NCI-H526 treated with DMSO at 0.1 percent for 48 hours (cell line): Measurements from ENCODE around the gene SCUBE1.

ENCODE experiments used
- DNase-seq: peaks from one replicate; lab custom pipeline; 2025; lab: John Stamatoyannopoulos, UW

The SCUBE1 gene

DNA sequence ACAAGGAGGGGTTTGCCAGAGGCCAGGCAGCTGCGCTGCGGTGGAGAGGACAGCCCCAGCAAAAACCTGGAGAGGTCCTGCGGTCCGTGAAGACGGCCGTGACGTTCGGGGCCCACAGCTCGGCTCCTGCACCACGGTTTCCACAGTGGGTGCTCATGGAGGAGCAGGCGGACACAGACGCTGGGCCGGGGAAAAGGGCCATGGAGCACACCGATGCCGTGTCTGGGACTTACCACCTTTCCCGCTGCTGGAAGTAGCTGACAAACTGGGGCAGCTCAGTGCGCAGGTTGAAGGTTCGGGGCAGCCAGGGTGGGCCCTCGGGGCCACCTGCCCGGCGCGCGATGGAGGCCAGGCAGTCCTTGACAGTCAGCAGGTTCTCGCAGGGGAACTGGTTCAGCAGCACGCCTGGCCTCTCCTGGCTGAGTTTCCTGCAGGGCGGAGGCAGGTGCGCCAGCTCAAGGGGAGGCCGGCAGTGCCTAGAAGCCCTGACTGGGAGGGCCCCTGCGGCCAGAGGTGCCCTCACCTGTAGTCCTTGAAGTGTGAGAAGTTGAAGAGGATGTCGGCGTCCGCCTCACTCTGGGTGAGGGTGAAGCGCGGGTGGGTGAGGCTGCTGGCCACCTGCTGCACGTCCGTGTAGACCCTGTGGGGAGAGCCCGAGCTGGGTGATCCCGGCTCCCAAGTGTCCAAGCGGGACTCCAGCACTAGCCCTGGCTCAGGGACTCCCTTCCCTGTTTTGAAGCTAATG lies 169.0 kb downstream of the SCUBE1 start:
- no peak for DNase-seq

GRCh38 chr22:43173566-43173965 lies 169.6 kb downstream of the SCUBE1 start:
- DNase-seq = no peak

DNA sequence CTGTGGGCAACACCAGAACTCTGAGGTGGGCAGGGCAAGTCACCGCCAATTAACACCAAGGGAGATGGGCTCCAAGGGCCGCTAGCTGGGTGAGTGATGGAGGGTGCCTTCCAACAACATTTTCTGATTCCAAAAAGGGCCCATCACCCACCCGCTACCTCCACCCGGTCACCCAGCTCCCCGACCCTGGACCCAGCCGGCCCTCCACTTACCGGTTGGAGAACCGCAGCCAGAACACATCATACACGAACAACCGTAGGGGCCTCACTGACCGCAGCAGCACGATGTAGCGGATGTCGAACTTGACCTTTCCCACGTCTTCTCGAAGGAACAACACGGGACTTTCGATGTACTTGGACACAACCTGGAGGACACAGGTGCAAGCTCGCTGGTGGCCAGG lies 171.0 kb downstream of the SCUBE1 start:
- no peak for DNase-seq

DNA sequence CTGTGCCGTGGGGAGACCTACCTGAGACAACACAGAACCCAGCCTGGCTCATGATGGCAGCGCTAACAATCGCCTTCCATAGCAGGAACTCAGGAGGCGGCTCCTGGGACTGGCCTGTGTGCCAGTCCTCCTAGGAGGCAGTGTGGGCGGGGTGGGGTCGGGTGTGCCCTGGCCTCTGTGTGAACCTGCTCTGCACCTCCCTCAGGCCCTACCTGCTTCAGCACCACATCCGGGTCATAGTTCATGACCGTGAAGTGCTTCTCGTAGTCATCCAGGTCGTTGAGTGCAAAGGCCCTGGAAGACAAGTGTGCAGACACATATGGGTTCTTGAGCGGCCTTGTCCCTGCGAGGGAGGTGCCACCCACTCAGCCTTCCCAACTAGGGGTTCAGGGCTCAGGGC lies 171.6 kb downstream of the SCUBE1 start:
- no peak for DNase-seq

GRCh38 chr22:43171019-43171491 lies 172.1 kb downstream of the SCUBE1 start:
- DNase-seq = no peak

GRCh38 chr22:43170131-43170480 lies 173.1 kb downstream of the SCUBE1 start:
- no peak for DNase-seq

- no peak for DNase-seq
These were observed 173.7 kb downstream of the SCUBE1 start for GRCh38 chr22:43169310-43170130.

DNA sequence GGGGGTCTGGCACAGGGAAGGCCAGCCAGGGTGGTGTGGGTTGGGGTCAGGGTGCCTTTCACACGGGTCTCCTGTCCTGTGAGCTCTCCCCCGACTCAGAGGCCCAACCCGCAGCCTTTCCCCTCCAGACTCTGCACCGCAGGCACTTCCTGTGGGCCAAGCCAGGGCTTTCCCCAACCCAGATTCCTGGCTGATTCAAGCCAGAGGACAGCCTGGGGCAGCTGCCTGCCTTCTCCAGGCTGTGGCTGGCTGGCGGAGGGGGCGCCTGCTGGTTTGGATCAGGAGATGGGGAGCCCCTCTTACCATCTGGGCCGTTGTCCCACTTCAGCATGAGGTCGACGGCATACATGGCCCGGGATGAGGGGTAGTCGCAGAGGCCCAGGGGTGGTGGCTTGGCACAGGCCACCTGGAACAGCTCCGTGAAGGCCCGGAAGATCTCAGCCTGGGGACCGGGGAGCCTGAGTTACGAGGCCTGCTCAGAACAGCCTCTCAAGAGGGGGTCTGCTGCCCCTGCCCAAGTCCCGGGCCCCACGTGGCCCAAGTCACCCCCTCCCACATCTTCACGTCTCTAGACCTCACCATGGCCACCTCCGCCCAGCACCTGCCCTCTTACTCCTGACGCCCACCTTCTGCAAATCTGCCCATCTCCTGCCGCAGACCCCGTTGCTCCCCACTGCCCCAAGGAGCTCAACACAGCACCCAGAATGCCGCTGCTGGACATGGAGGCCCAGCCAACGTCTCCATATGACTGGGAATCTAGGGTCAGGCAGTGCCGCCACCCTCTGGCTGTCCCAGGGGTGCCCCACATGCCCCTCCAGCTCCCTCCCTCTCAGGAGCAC lies 174.5 kb downstream of the SCUBE1 start:
- DNase-seq = no peak

GRCh38 chr22:43167001-43167589 lies 176.1 kb downstream of the SCUBE1 start:
- DNase-seq = no peak

- no peak for DNase-seq
These were observed 176.8 kb downstream of the SCUBE1 start for GRCh38 chr22:43166132-43166930.

- no peak for DNase-seq
These were observed 178.5 kb downstream of the SCUBE1 start for GRCh38 chr22:43164636-43165035.

DNA sequence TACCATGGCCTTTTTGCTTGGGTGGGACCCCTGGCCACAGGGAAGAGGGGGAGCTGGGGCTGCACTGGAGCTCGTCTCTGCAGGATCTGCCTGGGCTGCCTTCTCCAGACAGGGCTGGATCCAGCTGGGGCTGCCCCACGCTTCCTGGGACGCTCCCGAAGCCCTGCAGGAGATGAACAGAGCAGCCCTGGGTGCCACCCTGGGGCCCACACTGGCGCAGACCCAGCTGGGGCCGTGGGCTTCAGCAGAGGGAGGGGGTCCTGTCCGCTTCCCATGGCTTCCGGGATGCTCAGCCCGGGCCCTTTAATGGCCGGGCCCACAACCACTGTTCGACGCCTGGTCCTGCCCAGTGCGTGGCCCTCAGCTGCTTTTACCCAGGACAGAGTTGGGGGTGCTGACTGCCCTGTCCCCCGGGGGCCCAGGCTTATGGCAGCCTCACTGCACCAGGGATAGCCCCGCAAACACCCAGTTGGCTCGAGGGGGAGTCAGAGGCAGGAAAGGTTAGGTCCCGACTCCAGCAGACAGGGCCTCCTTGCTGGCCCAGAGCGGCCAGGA lies 179.9 kb downstream of the SCUBE1 start:
- no peak for DNase-seq

DNA sequence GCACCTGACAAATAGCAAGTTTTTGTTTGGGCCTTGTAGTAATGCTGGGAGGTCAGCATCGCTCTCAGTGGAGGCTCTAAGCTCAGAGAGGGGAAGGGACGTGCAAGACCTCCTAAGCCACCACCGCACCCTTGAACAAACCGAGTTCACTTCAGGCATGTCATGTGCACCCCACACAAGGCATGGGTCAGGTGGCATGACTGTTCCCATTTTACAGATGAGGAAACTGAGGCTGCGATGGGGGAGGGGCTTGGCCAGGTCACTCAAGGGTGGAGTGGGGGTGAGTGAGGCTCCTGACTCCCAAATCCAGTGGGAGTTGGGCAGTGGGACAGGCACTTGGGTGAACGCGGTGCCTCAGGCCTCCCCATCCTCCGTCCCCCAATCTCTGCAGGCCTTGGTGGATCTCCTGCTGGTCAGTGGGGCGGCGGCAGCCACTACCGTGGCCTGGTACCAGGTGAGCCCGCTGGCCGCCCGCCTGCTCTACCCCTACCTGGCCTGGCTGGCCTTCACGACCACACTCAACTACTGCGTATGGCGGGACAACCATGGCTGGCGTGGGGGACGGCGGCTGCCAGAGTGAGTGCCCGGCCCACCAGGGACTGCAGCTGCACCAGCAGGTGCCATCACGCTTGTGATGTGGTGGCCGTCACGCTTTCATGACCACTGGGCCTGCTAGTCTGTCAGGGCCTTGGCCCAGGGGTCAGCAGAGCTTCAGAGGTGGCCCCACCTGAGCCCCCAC lies 180.6 kb downstream of the SCUBE1 start:
- DNase-seq = no peak

GRCh38 chr22:43160497-43161126 lies 182.6 kb downstream of the SCUBE1 start:
- DNase-seq = no peak

DNA sequence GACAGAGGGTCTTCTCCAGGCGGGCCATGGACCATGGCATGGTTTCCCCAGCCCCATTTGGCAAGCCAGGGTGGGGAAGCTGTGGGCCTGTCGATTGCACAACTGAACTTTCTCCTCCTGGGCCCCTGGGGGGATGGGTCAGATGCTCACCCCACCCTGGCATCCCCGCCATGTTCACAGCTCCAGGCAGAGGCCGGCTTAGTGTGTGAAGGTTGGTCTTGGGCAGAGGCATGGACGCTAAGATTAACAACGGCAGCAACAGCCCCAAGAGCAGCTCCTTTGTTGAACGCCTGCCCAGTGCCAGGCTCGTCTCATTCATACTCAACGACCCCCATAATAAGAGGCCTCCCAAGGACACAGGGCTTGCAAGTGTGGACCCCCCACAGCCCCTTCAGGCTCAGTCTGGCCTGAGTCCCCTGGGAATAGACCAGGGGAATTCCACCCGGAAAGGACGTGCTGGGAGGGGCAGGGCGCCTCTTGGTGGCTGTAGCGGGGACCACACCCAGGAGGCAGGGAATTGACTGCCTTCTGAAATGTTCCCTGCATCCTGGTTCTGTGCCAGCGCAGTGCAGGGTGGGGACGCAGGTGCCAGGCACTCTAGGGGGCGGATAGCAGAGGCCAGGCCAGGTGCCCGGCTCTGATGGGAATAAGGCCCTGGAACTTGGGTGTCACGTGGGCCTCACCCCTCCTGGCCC lies 183.5 kb downstream of the SCUBE1 start:
- no peak for DNase-seq

DNA sequence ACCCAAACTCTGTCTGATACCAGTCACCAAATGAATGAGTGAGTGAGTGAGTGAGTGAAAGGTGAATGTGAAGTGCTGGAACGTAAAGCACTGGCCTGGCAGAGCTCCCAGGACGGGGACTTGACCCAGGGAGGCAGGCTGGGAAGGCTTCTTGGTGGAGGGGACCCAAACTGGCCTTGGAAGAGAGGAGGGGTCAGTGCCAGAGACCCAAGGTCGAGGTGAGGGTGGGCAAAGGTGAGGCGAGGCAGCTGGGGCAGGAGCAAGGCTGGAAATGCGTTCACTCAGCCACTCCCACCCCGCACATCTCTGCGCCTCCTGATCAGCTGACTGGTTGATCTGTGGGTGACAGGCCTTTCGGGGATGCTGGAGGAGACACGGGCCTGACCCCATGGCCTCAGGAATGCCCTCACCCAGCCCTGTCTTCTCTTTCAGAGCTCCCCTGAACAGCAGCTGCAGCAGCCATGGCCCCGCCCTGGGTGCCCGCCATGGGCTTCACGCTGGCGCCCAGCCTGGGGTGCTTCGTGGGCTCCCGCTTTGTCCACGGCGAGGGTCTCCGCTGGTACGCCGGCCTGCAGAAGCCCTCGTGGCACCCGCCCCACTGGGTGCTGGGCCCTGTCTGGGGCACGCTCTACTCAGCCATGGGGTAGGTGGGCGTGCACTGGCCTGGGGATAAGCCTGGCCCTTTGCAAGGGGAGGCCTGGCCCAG lies 184.2 kb downstream of the SCUBE1 start:
- no peak for DNase-seq

GRCh38 chr22:43157874-43158546 lies 185.2 kb downstream of the SCUBE1 start:
- no peak for DNase-seq

GRCh38 chr22:43156413-43156812 lies 186.8 kb downstream of the SCUBE1 start:
- DNase-seq = no peak
